SIG-M5 (cell line): ENCODE results near the gene PHF21B.

Source experiments
- DNase-seq: peaks from one replicate; lab custom pipeline; 2025; lab: John Stamatoyannopoulos, UW

PHF21B gene

GRCh38 chr22:44840611-44841322, 169.0 kb downstream of the PHF21B start:
- no peak for DNase-seq

DNA sequence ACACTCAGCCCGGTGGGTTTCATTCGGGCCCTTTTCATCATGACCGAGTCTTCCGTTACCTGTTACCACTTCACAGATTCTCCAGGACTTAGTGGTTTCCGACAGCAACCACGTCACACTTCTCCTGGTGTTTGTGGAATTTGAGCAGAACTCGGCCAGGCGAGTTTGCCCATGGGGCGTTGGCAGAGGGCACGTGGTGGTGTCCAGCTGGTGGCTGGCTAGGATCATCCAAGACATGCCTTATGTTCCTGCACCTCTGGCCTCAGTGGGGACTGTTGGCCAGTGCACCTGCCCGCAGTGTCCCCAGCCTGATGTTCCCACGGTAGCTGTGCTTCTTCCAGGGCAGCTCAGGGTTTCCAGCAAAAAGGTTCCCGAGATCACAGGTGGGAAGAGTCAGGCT, 170.1 kb downstream of the PHF21B start:
- DNase-seq = no peak

DNA sequence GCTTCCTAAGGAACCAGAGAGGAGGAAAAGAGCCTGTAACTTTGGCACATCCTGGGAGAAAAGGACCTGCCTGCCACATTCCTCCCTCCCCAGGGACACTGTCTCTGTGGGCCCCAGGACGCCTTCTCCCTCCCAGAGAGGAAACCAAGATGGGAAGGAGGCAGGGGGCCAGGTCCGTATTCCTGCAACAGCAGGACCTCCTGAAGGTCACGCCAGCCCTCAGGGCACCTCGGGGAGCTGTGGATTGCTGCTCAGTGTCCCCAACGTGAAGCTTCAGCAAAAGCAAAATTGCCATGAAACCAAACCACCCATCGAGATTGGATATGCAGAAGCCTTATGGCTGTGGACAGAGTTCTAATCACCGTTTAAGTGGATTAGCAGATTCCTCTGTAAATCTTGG, 170.7 kb downstream of the PHF21B start:
- no peak for DNase-seq

GRCh38 chr22:44838316-44839016, 171.3 kb downstream of the PHF21B start:
- no peak for DNase-seq

DNA sequence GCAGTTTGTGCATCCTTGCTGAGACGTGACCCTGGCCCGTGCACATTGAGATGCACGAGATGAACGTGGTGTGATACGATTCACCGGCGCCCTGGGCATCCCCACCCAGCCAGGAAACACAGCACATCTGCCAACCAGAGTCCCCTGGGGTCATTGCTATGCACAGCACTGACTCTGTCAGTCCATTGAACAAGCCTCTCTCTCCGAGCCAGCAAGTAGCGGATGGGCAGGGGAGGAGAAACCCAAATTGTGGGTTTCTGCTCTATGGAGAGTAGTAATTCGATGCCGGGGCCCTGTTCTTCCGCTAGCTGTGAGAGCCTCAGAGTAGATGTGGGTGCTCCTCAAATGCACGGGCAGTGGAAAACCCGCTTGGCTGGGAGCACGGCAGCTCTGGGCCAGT, 172.3 kb downstream of the PHF21B start:
- no peak for DNase-seq

DNA sequence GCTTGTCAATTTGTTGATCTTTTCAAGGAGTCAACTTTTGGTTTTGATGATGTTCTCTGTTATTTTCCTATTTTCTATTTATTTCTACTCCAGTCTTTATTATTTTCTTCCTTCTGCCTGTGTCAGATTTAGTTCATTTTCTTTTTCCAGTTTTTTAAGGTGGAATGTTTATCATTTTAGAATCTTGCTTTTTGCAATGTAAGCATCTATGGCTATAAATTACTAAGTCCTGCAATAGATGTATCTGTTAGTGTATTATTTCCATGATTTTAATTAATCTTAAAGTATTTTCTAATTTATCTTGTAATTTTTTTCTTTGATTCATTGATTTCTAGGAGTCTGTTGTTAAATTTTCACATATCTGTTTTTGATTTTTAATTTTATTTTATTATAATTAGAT, 175.7 kb downstream of the PHF21B start:
- DNase-seq = no peak

- DNase-seq = no peak
Observed at GRCh38 chr22:44831885-44832284, 177.9 kb downstream of the PHF21B start.
